Psoas muscle (tissue), 8 donors: ENCODE measurements around the gene LRG1. TPM values are rescaled to one million over a fixed set of nuclear protein-coding genes. Genes with fewer than 3 reads are reported as not detected.

Experiments
- ATAC-seq, 4 donors: fragments of 200-7000 bp; cut with Tn5 transposase; one replicate each; pipeline ENCODE4 v1.9.1; 2020; ENCODE audit warnings: moderate library complexity in 3 of 4, mild to moderate bottlenecking in 2 of 4
- DNase-seq, 2 donors: peaks; one replicate each; pipeline ENCODE4 v3.0.0-alpha.2; 2020
- H3K27ac ChIP-seq: fragments of 200-600 bp; one replicate; pipeline ENCODE4 v1.8.0; 2022
- H3K27me3 ChIP-seq, 3 donors: fragments of 200-600 bp in 1 of 3; one replicate each; pipeline versions ENCODE4 v1.6.1 to v1.8.0; 2013 to 2022; ENCODE audit warnings: low read length in 2 of 3, mild to moderate bottlenecking in 2 of 3, moderate library complexity in 1 of 3; ENCODE audit not compliant: insufficient read depth in 3 of 3
- H3K36me3 ChIP-seq, 2 donors: fragments of 200-600 bp in 1 of 2; one replicate each; pipeline versions ENCODE4 v1.6.1 to v1.8.0; 2013 to 2022; ENCODE audit warnings: low read depth in 1 of 2, mild to moderate bottlenecking in 1 of 2, moderate library complexity in 1 of 2; ENCODE audit not compliant: insufficient read depth in 1 of 2
- H3K4me1 ChIP-seq: fragments of 200-600 bp; one replicate; pipeline ENCODE4 v1.8.0; 2022
- H3K4me3 ChIP-seq: fragments of 200-600 bp; one replicate; pipeline ENCODE4 v1.8.0; 2022; ENCODE audit warnings: mild to moderate bottlenecking
- H3K9me3 ChIP-seq: fragments of 200-600 bp; one replicate; pipeline ENCODE4 v1.8.0; 2022
- CTCF ChIP-seq: fragments of 200-600 bp; IDR thresholded peaks from one replicate; pipeline ENCODE4 v1.8.0; 2022; ENCODE audit warnings: antibody characterized with exemption
- WGBS, 3 donors: extraction: QIAGEN DNeasy Blood & Tissue Kit; methylation state at CpG; one replicate each; pipeline versions ENCODE4 v1.1.6 to v1.1.7; 2013; 5-methylcytosine and 5-hydroxymethylcytosine counted together
- intact Hi-C, 2 donors: fragments of 100-400 bp; cut with DNase I; formaldehyde crosslinking; loops; one replicate each; pipeline versions ENCODE4 v1.11.0 to v1.14.2; 2022
- polyA plus RNA-seq, 3 donors: library from polyadenylated mRNA; stranded (reverse); fragments of 200-250 nt; gene quantifications; one replicate each; pipeline ENCODE4 v1.2.3, GENCODE V29; 2013
- total RNA-seq, 4 donors: library from RNA; stranded (reverse); fragmentation: NEBNext Ultra II Directional in 2 of 4; extraction: Animal tissue kit (Norgen Biotek cat#: 25700) in 2 of 4; gene quantifications; one replicate each; pipeline versions ENCODE4 v1.2.1 to v1.2.4, GENCODE V29; 2021 to 2023
- donor health status: healthy with polysubstance abuse.
- donor health status: DM: no; HTN: no; CAD: no; lungs with moderate emphysema.
- donor health status: Bipolar disorder and iron deficiency.
- donor health status: healthy.
- donor health status: DM: yes; HTN: yes; CAD: no.
- donor health status: DM: no; HTN: no; CAD: no.
- donor health status: DM: no; HTN: no; CAD: no.
- donor health status: DM: yes; HTN: yes; CAD: no.

LRG1 gene
- total and polyA plus RNA-seq, 7 donors: 0.09 to 1.8 (median 0.42) TPM; not detected in 1

GRCh38 chr19:4517451-4518057 lies 22.3 kb downstream of the LRG1 start:
- TF ChIP-seq CTCF: no peak
- 38 to 50% (median 44%) methylated on average over 23 to 24 of the region's 24 CpGs for WGBS, 3 donors
- no peaks in the 10 kb centered on the region for H3K27me3 ChIP-seq
- no peaks in the 10 kb centered on the region for H3K9me3 ChIP-seq
- peak overlapping the region; percentile 94 for H3K27ac ChIP-seq
- peak overlapping the region; percentile 62 for H3K4me3 ChIP-seq
- H3K4me1 ChIP-seq: peaks cover 41% of the 10 kb centered on the region
- ATAC-seq (peak; percentile 16 to 50 (median 28)), DNase-seq (peak in 1 of 2 donors; percentile 31)
- intact Hi-C loops: no loop called here
- peaks cover 0 to 45% of the 10 kb centered on the region in 2 donors for H3K36me3 ChIP-seq

DNA sequence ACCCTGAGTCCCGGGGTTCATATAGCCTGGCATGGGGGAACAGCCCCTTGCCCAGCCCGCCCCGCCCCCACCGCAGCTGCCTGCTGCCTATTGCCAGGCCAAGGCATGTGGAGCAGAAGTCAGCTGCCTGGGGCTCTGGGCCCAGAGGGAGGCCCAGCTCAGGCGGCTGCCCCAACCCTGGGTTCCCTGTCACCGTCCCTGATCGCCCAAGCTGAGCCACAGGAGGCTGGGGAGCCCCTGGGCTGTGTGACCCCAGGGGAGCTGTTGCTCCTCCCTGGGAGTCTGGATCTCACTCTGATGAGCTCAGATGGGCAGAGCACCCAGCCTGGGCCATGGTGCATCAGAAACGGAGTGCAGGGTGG lies 22.9 kb downstream of the LRG1 start:
- intact Hi-C loops: no loop called here
- peaks cover 47% of the 10 kb centered on the region for H3K4me1 ChIP-seq
- H3K27me3 ChIP-seq: no peaks in the 10 kb centered on the region
- WGBS, 3 donors: 16 to 40% (median 27%) methylated on average over 7 to 8 of the region's 8 CpGs
- TF ChIP-seq CTCF: no peak
- no peaks in the 10 kb centered on the region for H3K9me3 ChIP-seq
- H3K27ac ChIP-seq: peak overlapping the region; percentile 94
- ATAC-seq (peak; percentile 73 to 77 (median 74)), DNase-seq (peak; percentile 69 to 89)
- peak overlapping the region; percentile 62 for H3K4me3 ChIP-seq
- H3K36me3 ChIP-seq: peaks cover 0 to 42% of the 10 kb centered on the region in 2 donors

DNA sequence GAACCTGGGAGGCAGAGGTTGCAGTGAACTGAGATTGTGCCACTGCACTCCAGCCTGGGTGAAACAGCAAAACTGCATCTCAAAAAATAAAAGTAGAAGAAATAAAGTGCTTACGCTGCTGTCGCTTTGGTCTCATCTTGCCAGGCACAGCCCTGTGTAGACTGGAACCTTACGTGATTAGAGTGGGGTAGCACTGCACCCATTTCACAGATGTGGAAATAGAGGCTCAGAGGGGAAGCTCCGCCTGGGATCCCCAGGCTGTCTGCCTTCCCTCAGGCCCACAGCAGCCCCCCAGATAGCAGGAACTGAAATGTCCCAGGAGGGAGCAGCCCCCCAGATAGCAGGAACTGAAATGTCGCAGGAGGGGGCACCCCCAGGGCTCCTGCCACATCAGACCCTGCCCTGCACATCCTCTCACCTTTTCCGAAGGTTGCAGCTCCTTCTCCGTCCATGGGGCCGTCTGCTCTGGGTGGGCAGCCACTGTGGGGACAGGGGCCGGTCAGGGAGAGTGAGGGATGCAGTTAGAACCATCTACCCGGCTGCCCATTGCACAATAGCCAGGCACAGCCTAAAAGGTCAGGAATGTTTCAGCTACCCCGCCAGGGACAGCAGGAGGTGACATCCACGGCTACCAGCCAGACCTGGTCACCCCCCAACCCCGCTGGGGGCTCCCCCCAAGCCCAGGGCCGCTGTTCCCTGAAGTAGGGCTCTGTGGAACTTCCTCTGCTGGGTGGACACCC lies 23.5 kb downstream of the LRG1 start:
- Histone ChIP-seq H3K27ac (peak overlapping the region; percentile 94), H3K36me3 (peaks cover 0 to 36% of the 10 kb centered on the region in 2 donors), H3K4me1 (peaks cover 48% of the 10 kb centered on the region), H3K27me3 (no peaks in the 10 kb centered on the region), H3K4me3 (peak overlapping the region; percentile 62), H3K9me3 (no peaks in the 10 kb centered on the region)
- ATAC-seq: peak; percentile 47 to 67 (median 59)
- intact Hi-C loops: no loop called here
- 43 to 47% (median 47%) methylated on average over 14 of the region's 14 CpGs for WGBS, 3 donors
- peak; percentile 57 to 83 for DNase-seq
- TF ChIP-seq CTCF: no peak

DNA sequence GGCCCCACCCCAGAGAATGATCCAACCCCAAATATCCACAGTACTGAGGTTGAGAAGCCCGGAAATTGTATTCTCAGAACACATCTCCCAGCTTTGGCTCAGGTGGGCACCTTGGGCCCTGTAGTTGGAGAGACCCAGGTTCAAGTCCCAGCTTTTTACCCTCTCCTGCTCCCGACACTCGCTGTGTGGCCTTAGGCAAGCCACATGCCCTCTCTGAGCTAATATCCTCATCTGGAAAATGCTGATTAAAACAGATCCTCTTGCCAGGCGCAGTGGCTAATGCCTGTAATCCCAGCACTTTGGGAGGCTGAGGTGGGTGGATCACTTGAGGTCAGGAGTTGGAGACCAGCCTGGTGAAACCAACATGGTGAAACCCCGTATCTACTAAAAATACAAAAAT lies 24.1 kb downstream of the LRG1 start:
- 64 to 88% (median 64%) methylated on average over 5 of the region's 5 CpGs for WGBS, 3 donors
- no peak for DNase-seq
- Histone ChIP-seq H3K4me1 (peaks cover 48% of the 10 kb centered on the region), H3K4me3 (no peak overlapping the region), H3K36me3 (peaks cover 0 to 30% of the 10 kb centered on the region in 2 donors), H3K27ac (peak overlapping the region; percentile 94), H3K27me3 (no peaks in the 10 kb centered on the region), H3K9me3 (no peaks in the 10 kb centered on the region)
- no peak for ATAC-seq
- intact Hi-C loops: no loop called here
- no peak for TF ChIP-seq CTCF
